ENCODE measurements around the gene PRKAG1. TPM values are rescaled to one million over a fixed set of nuclear protein-coding genes. Genes with fewer than 3 reads are reported as not detected.

Gene PRKAG1
- total and polyA plus RNA-seq, 7 donors = 48.6 to 71.3 (median 61.3) TPM

- no peak for TF ChIP-seq EP300 (IDR thresholded peaks at IDR 0.05)
- no peak for TF ChIP-seq POLR2A (IDR thresholded peaks at IDR 0.05)
- TF ChIP-seq CTCF (IDR thresholded peaks at IDR 0.05) = no peak
- TF ChIP-seq POLR2AphosphoS5 (IDR thresholded peaks at IDR 0.05) = no peak
- Histone ChIP-seq H3K9me3 (no peaks in the 10 kb centered on the region), H3K36me3 (peaks cover 72 to 97% (median 86%) of the 10 kb centered on the region in 4 donors), H3K4me3 (no peak overlapping the region), H3K27me3 (no peaks in the 10 kb centered on the region), H3K27ac (no peak overlapping the region), H3K4me1 (no peaks in the 10 kb centered on the region)
- no peak for DNase-seq
- WGBS, 2 donors = 95 to 96% methylated on average over 14 of the region's 14 CpGs
- intact Hi-C loops (cut with DNase I) = no loop called here
Measured at GRCh38 chr12:49040364-49040855, 21.8 kb upstream of the PRKAG1 start.

GRCh38 chr12:49039421-49040363 lies 21.1 kb upstream of the PRKAG1 start:
- H3K36me3 ChIP-seq = peaks cover 69 to 97% (median 80%) of the 10 kb centered on the region in 4 donors

GRCh38 chr12:49038291-49038955 lies 19.8 kb upstream of the PRKAG1 start:
- H3K9me3 ChIP-seq = no peaks in the 10 kb centered on the region
- H3K27me3 ChIP-seq = no peaks in the 10 kb centered on the region
- intact Hi-C loops (cut with DNase I) = no loop called here
- TF ChIP-seq CTCF (IDR thresholded peaks at IDR 0.05) (no peak), EP300 (IDR thresholded peaks at IDR 0.05) (no peak), POLR2A (IDR thresholded peaks at IDR 0.05) (no peak), POLR2AphosphoS5 (IDR thresholded peaks at IDR 0.05) (no peak)
- H3K4me3 ChIP-seq = no peak overlapping the region
- DNase-seq = no peak
- H3K36me3 ChIP-seq = peaks cover 68 to 97% (median 76%) of the 10 kb centered on the region in 4 donors
- H3K27ac ChIP-seq = no peak overlapping the region
- 95 to 96% methylated on average over 20 of the region's 20 CpGs for WGBS, 2 donors
- H3K4me1 ChIP-seq = peaks cover 0 to under 1% (median 0%) of the 10 kb centered on the region in 4 donors

More at GRCh38 chr12:49039421-49040363, 21.1 kb upstream of the PRKAG1 start:
- Histone ChIP-seq H3K9me3 (no peaks in the 10 kb centered on the region), H3K4me3 (no peak overlapping the region), H3K27ac (no peak overlapping the region), H3K4me1 (no peaks in the 10 kb centered on the region), H3K27me3 (no peaks in the 10 kb centered on the region)
- intact Hi-C loops (cut with DNase I) = no loop called here
- TF ChIP-seq POLR2AphosphoS5 (IDR thresholded peaks at IDR 0.05) (no peak), EP300 (IDR thresholded peaks at IDR 0.05) (no peak), POLR2A (IDR thresholded peaks at IDR 0.05) (no peak), CTCF (IDR thresholded peaks at IDR 0.05) (no peak)
- no peak for DNase-seq
- WGBS, 2 donors = 93 to 94% methylated on average over 30 of the region's 30 CpGs

GRCh38 chr12:49037947-49038237 lies 19.3 kb upstream of the PRKAG1 start:
- WGBS, 2 donors = 93 to 94% methylated on average over 7 of the region's 7 CpGs
- intact Hi-C loops (cut with DNase I) = no loop called here
- no peak overlapping the region for H3K27ac ChIP-seq
- peaks cover 0 to 5% (median 0%) of the 10 kb centered on the region in 4 donors for H3K4me1 ChIP-seq
- TF ChIP-seq POLR2A (IDR thresholded peaks at IDR 0.05) = no peak
- no peak overlapping the region for H3K4me3 ChIP-seq
- no peaks in the 10 kb centered on the region for H3K9me3 ChIP-seq
- no peaks in the 10 kb centered on the region for H3K27me3 ChIP-seq
- peaks cover 68 to 97% (median 76%) of the 10 kb centered on the region in 4 donors for H3K36me3 ChIP-seq
- DNase-seq = no peak
